GM21515 (cell line): ENCODE measurements around the gene EOGT.

ENCODE experiments used
- ATAC-seq: cut with Tn5 transposase; IDR thresholded peaks from one replicate; pipeline ENCODE4 v1.9.1; 2021; ENCODE audit not compliant: unreplicated experiment

EOGT gene

DNA sequence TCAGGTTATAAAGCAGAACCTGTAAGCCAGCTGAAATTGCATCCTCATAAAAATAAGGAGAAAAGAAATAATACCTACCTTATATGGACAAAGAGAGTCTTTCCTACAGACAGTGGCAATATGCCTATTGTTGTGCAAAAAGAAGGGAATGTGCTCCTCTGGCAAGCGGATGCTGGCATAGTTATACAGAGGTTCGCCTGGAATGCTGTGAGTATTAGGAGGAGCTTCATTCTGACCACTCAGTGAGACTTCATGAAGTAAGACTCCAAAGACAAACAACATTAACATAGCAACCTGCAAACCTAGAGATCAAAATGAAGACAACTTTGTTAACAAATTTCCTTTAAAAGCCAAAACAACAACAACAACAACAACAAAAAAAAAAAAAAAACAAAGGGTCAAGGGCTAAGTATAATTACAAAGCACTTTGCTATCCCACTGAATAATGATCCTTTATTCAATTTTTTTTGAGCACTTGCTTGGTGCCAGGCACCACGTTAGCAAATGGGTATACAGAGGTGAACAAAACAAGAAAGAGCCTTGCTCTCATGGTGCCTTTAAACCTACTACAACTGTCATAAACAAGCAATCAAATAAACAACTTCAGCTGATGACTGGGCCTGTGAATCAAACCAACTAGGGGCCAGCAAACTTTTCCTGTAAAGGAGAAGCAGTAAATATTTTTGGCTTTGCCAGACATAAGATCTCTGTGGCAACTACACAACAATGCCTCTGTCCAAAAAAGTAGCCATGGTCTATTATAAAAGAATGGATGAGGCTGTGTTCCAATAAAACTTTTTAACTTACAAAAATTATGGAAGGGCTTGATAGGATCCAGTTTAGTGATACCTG is 3.7 kb downstream of the EOGT start:
- no peak for ATAC-seq

DNA sequence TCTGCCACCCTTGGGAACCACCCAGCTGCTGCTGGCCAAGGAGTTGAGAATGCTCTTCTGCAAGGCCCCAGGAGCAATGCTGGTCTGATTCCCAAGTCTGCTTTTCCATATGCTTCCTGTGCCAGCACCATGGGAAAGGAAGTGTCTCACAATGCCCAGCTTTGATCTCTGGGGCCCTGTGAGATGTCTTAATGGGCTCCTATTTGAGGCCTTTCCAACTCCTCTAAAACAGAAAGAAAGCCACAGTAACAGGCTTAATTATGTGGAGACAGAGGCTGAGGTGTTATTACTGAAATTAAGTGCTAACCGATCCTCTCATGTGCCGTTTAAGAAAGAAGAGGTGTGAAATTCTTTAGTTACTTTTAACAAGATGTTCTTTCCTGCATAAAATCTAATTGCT is 4.5 kb downstream of the EOGT start:
- no peak for ATAC-seq

DNA sequence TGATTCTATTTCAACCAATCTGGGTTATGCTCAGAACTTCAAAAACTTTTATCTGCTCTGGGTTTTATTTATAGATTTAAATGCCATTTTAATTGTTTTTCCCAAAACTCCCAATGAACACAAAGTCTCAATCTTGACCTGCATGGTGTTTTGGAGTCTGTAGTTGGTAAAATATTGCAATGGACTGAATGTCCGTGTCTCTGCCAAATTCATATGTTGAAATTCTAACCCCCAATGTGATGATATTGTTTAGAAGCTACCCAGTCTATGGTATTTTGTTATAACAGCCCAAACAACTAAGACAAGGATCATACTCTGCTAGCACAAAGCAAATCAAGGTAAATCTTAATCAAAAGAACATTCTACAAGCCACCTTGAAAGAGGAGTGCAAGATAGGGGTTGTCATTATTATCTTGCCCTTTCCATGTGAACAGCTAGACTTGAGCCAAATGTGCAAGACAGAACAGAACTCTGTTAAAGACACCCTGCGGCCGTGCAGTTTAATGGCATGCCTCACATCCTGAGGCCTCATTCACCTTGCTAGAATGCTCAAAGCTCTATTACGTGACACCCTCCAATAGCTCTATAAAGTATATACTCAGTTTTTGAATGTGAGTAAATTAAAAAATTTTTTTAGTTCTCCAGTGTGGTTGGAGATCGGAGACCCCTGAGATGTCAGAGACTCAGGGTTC is 7.5 kb downstream of the EOGT start:
- no peak for ATAC-seq

DNA sequence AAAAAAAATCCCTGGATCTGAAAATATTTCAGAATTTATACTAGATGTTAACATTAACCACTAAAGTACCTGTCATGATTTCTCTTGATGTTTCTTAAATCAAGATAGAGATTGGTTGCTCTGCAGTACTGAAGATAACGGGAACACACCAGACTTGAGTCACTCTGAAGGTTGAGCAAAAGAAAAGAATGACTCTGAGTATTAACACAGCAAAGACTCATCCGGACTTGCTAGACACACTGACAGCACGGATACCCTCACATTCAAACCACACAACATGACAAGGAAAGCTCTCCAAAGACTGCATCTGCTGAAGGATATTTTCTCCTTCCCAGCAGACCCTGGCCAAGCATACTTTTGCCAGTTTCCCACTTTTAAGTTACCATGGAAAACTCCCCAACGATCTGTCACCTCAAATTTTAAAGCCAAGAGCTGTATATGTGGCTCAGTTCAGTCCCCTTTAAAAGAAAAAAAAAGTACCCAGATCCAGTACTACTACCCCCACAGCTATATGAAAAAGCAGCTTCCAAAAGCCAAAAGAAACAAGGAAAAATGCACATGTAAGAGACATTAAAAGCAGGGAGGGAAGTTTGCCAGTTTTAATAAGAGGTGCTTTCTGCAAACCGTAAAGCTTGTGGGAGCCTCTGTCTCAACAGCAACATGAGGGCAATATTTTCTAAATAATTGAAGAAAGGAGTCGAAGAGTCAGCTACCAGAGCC is 8.3 kb downstream of the EOGT start:
- no peak for ATAC-seq

DNA sequence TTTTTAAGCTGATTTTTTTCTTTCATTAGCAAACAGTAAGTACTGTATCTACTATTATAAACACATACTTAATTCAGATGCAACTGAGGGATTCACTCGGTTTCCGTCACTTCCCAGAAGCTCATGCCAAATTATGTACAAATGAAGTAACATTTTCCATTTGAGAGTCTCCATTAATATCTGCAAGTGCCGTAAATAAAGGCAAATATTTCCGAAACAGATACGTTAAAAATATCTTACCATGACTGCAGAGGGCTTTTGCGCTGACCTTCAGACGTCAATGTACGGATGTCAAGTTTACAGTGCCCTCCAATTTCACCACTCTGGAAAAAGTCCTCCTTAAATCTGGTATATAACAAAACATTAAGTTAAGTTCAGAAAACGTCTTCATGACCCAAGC is 9.3 kb downstream of the EOGT start:
- ATAC-seq, result no peak

DNA sequence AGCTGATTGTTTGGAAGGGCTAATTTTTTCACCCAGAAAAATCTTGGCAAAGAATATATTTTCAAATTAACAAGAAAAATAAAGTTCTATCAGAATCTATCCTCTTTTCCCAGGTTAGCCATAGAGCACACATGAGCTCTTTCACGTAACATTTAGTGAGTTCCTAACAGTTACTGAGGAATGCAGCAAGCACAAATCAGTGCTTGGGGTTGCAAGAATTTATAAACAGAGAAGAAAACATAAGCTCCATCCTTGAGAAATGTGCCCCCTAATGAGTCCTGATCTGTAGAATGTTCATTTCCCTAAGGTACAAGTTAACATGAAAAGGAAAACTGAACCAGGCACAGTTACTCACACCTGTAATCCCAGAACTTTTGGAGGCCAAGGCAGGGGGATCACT is 13.9 kb downstream of the EOGT start:
- ATAC-seq, result no peak

DNA sequence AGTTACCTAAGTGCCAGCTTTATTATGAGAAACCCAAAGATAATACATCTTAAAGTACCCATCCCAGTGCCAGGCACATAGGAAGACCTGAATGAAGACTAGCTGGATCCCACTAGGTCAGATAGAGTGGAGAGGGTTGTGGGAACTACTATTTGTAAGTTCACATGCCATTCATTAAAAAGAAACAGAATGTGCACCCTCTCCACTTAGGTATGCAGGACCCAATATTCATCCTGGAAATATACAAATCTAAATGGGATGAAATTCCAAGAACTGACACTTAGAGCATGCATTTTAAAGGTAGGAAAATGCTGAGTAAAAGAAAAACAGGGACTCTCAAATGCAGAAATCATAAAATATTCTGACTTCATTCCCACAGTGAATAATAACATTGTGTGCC is 14.3 kb downstream of the EOGT start:
- no peak for ATAC-seq

DNA sequence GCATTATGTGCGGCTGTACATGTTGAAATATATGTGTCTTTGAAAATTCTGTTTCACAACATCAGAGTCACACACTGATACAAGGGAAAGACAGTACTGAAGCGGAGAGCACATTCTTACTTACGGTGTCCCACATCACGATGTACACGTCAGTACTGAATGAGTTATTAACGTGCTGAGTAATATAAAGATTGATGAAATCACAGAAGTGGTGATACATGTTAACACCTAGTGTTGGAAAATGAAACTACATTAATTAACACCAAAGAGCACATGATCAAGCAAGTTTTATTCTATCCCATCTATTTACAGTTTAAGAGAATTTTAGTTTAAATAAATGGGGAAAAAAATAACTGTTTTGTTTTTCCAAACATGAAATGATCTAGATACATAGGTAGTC is 15.6 kb downstream of the EOGT start:
- ATAC-seq, result no peak

DNA sequence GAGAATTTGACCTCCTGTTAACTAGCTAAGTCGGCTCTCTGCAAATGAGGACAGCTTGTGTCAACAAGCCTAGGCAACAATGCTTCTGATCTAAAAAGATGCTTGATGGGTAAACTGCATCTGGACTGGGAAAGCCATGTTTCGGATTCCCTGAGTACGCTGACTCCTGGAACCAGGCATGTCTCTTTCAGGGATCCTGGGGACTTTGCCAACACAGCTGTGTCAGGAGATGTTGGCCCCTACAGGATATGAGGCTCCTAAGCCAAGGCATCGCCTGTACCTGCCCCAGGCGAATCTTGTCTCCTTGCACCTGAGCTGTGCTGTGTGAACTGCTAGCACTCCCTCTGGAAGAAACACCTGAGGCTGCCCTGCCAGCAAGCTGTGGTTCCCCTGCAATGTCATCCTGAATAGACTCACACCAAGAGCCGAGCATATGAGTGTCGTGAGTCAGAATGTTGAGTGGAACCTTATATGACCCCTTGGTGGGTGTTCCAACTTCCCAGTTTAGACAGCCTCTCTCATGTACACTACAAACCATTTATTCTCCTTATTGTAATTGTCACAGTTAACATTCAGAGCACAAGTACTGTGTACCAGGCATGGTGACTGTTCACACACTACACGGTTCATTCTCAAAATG is 17.0 kb downstream of the EOGT start:
- no peak for ATAC-seq

DNA sequence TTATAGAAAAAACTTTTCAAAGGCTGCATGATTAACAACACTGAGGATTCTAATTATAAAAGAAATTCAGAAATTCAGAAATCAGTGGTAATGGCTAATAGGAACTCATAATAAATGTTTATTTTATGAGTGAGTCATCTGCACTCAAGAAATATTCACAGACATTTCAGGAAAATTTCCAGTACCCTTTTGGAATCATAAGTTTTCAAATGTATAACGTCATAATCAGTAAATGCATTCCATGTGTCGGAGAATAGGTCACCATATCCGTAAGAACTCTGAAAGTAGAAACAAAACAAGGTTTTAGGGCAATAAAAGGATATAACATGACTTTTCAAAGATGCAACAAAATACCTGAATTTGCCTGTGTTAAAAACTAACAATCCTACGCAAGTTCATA is 24.7 kb downstream of the EOGT start:
- ATAC-seq, result no peak

DNA sequence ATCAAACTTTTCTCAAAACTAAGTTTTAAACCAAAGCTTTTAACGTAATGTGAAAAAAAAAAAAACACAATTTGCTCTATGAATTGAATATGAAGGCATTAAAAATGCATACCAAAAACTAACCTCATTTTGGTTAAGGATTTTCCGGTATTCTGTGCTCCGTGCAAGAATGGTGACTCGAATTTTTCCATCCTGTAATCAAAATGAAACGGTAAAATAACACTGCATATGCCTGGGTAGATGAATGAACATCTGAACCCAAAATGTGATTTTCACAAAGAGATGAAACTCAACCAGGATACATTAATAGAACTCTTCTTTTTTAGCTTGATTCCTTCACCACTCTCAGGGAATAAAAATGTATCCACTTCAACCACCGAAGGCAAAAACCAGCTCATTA is 26.2 kb downstream of the EOGT start:
- no peak for ATAC-seq

DNA sequence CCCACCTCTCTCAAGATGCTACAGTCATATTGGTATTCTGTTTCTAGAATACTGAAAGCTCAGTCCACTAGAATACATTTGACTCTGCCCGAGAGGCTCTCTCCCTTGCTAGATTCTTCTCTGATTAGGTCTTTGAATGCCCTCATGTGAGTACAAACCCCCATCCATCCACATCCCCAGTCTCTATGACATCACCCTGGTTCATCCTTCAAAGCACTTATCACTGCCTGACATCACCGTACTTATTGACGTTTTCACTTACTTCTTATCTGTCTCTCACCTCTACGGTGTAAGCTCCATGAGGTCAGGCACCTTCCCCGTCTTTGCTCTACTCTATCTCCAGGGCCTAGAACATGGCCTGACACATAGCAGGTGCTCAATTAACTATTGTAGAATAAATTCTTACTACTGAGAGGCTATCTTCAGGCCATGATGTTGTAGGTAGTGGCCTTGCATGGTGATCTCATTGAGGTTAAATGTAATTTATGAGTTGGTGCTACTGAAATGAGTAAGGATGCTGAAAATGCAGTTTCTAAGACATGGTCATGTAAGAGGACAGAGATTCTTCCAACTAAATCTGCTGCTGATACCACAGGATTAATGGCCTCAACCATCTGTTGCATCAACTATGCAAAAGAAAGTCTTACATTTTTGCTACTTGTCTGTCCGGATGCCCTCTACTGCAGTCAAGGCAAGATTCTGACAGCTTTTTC is 26.8 kb downstream of the EOGT start:
- ATAC-seq, result no peak

DNA sequence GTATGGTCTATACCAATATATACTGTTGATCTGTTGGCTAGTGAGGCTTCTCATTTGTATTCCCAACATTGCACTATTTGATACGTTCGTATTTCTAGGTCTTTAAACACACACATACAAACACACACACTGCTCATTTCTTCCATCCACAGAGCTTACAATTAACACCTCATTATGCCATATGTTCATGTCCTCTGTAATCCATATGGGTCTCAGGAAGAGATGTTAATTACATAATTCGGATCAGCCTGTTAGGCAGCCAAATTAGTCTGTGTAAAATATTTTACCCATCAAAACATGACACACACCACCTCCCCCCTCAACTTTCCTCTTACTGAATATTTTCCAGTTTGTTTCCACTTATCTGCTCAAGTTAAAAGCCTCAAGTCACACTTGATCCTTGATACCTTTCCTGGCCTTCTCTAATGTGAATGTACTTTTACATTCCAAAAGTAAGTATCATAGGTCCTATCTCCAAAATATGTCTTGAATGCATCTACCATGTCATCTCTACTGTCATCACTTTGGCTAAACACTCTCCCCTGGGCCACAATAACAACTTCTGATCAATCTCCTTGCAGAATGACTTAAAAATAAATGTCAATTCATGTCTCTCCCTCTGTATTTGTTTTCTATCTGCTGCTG is 28.2 kb downstream of the EOGT start:
- ATAC-seq, result no peak

DNA sequence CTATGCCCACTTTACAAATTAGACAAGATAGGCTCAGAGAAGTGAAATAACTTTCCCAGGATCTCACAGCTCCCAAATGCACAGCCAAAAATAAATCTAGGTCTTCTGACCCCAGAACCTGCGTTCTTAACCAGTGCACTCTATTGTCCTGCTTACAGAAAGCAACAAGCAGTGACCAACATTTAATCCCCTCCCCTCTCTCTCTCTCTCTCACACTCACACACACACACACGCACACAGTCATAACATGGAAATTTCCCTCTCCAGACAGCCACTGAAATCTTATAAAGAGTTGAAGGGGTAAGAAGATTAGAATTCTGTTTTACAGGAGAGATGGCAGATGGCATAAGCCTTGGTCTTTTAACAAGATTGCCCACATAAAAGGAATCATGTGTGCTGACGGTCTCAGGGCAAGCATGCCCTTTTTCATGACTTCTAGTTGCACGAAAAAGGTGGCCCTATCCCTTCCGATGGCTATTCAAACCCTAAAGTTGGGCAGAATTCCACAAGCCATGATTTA is 29.4 kb downstream of the EOGT start:
- ATAC-seq, result no peak

DNA sequence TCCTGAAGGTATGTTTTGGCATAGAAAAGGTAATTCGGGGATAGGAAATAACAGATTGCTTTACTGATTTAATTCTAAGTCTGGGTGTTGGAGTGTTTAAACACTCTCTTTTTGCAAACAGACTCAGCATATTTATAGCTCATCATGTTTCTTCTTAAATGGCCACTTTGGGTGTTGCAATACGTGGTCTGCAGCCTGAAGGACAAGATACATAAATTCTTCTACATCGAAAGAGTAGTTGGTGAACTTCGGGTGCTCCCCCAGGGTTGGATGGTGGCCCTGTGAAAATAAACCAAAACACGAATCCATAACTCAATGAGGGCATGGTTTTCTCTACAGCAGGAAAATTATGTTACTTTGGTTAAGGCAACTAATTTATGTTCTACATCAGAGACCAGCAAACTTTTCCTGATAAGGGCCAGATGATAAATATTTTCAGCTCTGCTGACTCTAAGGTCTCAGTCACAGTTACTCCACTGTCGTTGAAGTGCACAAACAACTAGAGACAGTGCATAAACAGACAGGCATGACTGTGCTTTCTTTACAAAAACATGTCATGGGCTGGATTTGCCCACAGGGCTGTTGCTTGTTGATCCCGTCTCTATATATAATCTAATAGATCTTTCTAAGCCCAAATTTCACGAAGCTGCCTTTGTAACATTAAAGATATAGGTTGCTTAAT is 35.9 kb downstream of the EOGT start:
- no peak for ATAC-seq

DNA sequence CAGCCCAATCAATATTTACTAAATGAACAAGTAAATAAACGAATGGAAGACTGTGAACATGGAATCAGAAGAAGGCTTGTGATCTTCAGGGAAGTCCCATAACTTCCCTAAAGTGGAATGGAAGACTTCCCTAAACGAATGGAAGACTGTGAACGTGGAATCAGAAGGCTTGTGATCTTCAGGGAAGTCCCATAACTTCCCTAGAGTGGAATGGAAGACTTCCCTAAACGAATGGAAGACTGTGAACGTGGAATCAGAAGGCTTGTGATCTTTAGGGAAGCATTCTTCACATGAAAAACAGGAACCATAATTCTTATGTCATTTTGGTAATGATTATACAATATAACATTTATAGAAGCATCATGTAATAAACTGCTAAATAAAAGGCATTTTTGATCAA is 38.8 kb downstream of the EOGT start:
- no peak for ATAC-seq

DNA sequence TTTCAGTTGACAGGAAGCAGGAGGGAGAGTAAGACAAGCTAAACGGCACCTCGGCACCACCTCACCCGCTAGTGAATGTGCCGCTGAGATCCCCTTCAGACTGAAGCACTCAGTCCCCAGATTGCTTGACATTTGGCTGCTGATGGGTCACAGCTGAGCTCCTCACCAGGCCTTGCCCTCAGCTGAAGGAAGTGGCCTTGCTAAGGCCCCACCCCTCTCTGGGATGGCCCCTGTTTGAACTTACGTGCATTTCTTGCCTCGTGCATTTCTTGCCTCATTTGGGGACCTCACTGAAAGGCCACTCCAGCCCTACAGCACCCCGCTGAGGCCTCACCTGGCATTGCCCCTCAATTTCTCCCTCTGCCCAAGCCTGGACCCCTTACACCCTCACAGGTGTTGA is 39.8 kb downstream of the EOGT start:
- no peak for ATAC-seq

DNA sequence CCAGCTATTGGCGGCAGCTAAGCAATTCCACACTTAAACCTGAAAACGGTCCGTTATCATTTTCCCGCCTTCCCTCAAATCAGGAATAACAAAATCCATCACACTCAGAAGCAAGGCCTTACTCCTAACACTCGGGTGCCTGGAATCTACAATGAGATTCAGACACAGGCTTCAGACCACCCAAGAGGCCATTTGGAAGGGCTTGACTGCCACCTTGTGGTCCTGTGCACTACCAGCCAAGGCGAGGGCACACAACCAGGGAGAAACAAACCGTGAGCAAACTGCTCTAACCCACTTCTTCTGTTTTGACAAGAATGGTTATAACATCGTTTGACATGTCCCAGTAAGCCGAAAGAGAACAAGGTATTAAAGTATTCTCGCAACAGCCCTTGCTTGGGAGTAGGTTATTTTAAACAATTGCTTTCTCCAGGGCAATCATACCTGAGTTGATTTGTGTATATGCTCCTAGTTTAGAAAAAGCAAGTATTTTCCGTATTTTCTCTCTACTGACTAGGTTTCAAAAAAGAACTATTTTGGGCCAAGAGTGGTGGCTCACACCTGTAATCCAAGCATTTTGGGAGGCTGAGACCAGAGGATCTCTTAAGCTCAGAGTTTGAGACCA is 41.0 kb downstream of the EOGT start:
- no peak for ATAC-seq

DNA sequence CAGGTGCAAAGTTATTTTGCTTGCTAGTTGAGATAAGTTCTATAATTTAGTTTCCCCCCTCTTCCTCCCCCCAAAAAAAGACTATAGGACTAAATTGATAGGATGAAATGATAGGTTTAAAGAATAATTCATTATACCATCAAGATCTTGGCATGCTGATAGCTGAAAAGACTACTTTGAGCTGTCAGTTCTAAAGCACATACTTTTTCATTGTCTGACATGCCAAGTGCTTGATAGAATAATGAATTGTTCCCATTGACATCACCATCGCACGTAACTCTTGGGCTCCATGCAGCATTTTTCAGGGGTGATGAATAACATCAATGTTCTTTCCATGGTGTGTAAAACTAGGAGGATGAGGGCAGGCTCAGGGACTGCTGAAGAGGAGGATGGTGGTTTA is 48.8 kb downstream of the EOGT start:
- no peak for ATAC-seq
